Omental fat pad (tissue), 4 donors: ENCODE measurements around the gene RPS6KA5. TPM values are rescaled to one million over a fixed set of nuclear protein-coding genes. Genes with fewer than 3 reads are reported as not detected.

Source experiments
- ATAC-seq: fragments of 150-250 bp; one replicate; pipeline ENCODE4 v1.9.1; 2016; ENCODE audit warnings: mild to moderate bottlenecking, moderate library complexity; ENCODE audit not compliant: low FRiP score
- DNase-seq: peaks from one replicate; pipeline ENCODE4 v3.0.0-alpha.2; 2019; ENCODE audit warnings: low spot score
- total RNA-seq, 4 donors: library from RNA; depleted of rRNA; stranded (reverse); fragments of >200 nt; gene quantifications; one replicate each; pipeline ENCODE4 v1.1.0, GENCODE V29; 2016
- TF ChIP-seq, protein P1 (sequence below), 3 donors: fragments of 450-650 bp; IDR thresholded peaks; one replicate each; pipeline ENCODE4 v1.5.1; 2016 to 2017; ENCODE audit warnings: antibody characterized with exemption in 3 of 3, mild to moderate bottlenecking in 3 of 3, moderate library complexity in 2 of 3

Gene RPS6KA5
- total RNA-seq, 4 donors from 2014 or later = 1.8 to 4.9 (median 3.2) TPM

- no peak for ATAC-seq
These were observed 163.4 kb downstream of the RPS6KA5 start for GRCh38 chr14:90897022-90897421.

DNA sequence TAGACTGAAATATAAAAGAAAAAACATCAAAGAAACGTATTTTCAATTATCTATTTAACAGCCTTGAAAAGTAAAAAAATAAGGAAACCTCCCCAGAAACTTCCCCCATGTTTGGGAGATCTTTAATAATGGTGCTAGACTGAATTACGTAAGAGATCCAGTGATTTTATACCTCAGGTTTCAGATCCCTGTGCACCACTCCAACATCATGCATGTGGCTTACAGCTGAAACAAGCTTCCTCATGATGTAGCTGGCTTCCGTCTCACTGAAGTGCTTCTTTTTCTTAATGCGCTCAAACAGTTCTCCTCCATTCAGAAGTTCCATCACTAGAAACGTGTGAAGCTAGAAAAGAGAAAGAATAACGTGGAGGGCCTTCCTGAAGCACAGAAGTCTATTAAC is 166.2 kb downstream of the RPS6KA5 start:
- DNase-seq (no peak), ATAC-seq (no peak)
- TF ChIP-seq, protein P1, sequence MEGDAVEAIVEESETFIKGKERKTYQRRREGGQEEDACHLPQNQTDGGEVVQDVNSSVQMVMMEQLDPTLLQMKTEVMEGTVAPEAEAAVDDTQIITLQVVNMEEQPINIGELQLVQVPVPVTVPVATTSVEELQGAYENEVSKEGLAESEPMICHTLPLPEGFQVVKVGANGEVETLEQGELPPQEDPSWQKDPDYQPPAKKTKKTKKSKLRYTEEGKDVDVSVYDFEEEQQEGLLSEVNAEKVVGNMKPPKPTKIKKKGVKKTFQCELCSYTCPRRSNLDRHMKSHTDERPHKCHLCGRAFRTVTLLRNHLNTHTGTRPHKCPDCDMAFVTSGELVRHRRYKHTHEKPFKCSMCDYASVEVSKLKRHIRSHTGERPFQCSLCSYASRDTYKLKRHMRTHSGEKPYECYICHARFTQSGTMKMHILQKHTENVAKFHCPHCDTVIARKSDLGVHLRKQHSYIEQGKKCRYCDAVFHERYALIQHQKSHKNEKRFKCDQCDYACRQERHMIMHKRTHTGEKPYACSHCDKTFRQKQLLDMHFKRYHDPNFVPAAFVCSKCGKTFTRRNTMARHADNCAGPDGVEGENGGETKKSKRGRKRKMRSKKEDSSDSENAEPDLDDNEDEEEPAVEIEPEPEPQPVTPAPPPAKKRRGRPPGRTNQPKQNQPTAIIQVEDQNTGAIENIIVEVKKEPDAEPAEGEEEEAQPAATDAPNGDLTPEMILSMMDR (IDR thresholded peaks at IDR 0.05) = no peak

More at GRCh38 chr14:90897022-90897421, 163.4 kb downstream of the RPS6KA5 start:
- TF ChIP-seq, protein P1 (IDR thresholded peaks at IDR 0.05) = no peak
- no peak for DNase-seq

GRCh38 chr14:90893510-90893909 is 166.9 kb downstream of the RPS6KA5 start:
- TF ChIP-seq, protein P1 (IDR thresholded peaks at IDR 0.05) = no peak
- ATAC-seq = no peak
- DNase-seq = no peak

- DNase-seq = no peak
- ATAC-seq = no peak
These were observed 167.5 kb downstream of the RPS6KA5 start for GRCh38 chr14:90892970-90893369.

GRCh38 chr14:90891326-90891725 is 169.1 kb downstream of the RPS6KA5 start:
- TF ChIP-seq, protein P1 (IDR thresholded peaks at IDR 0.05) = no peak
- DNase-seq = no peak
- ATAC-seq = no peak

More at GRCh38 chr14:90892970-90893369, 167.5 kb downstream of the RPS6KA5 start:
- TF ChIP-seq, protein P1 (IDR thresholded peaks at IDR 0.05) = no peak

- no peak for DNase-seq
- TF ChIP-seq, protein P1 (IDR thresholded peaks at IDR 0.05) = no peak
- no peak for ATAC-seq
These were observed 170.0 kb downstream of the RPS6KA5 start for GRCh38 chr14:90890322-90891020.

GRCh38 chr14:90886297-90886815 is 174.1 kb downstream of the RPS6KA5 start:
- no peak for ATAC-seq
- no peak for DNase-seq
- TF ChIP-seq, protein P1 (IDR thresholded peaks at IDR 0.05) = no peak
